Stimulated activated CD4-positive, alpha-beta T cell treated with anti-CD3 and anti-CD28 coated beads, Interleukin-4, amount 100 ng/mL, for 4 hours (primary cell): Measurements from ENCODE around the gene LYVE1.

Source experiments
- DNase-seq, 2 experiments: peaks; one replicate each; pipeline ENCODE4 v3.0.0-alpha.2; 2020

The LYVE1 gene

DNA sequence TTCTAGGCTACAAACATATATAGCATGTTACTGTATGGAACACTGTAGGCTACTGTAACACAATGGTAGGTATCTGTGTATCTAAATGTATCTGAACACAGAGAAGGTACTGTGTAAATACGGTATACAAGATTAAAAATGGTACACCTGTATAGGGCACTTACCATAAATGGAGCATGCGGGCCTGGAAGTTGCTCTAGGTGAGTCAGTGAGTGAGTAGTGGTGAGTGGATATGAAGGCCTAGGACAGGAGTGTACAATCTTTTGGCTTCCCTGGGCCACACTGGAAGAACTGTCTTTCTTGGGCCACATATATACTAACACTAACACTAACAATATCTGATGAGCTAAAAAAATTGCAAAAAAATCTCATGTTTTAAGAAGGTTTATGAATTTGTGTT lies 48.8 kb downstream of the LYVE1 start:
- no peak for DNase-seq

DNA sequence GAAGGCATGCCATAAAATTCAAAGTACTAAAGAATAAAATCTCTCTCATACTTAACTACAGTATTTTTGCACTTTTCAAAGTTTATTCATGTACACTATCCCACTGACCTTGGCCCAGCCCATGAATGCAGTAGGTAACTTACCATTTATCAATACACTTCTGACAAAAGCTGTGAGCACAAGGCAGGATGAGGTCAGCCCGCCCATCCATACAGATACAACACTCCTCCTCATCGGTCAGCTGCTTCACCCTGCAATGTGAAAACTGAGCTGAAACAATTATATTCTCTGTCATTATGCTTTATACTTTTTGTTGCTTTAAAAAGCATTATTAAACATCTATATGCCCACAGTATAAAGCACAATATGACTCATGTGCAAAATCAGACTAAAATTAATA lies 49.6 kb downstream of the LYVE1 start:
- no peak for DNase-seq

DNA sequence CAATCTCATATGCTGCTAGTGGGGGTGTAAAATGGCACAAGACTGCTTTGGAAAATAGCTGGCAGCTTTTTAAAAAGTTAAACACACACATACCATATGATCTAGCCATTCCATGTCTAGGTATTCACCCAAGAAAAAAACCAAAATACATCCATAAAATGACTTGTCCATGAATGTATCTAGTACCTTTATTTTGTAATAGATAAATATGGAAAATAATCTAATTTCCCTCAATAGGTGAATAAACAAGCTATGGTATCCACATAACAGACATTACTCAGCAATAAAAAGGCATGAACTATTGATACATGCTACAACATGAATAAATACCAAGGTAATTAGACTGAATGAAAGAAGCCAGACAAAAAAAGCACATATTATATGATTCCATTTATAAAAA lies 50.3 kb downstream of the LYVE1 start:
- DNase-seq, result no peak

GRCh38 chr11:10515418-10515817 lies 53.0 kb downstream of the LYVE1 start:
- DNase-seq, result no peak

DNA sequence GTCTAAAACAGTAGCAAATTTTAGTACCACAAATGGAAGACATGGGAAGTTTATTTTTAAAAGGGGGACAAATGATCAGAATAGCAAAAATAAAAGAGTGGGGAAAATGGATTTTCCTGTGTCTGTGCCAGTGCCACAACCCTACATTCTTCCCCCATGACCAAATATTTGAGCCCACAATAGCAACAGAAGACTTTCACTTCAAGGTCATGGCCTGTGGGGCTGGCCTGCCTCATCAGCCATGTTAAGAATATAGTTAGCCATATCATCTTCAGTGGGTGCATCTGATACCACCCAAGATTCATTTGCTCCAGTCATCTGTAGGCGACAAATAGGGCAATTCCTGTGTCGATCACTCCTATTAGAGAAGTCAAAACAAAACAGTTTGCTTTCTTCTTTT lies 53.8 kb downstream of the LYVE1 start:
- no peak for DNase-seq

DNA sequence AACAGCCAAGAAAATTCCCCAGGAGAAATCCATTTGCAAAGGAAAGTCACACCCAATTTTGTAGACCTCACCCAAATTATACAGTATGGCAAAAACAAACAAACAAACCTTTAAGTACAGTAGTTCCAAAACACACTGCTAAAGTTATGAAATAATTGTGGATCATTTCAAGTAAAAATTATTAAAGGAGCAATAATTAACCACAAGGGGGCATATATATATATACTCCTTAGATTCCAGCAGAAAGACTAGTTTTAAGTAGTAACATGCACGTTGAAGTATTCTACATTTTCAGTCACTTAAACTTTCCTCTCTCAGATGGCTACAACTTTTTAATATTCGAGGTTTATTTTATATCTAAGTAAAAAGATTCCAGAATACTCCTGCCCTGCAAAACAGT lies 54.3 kb downstream of the LYVE1 start:
- no peak for DNase-seq

DNA sequence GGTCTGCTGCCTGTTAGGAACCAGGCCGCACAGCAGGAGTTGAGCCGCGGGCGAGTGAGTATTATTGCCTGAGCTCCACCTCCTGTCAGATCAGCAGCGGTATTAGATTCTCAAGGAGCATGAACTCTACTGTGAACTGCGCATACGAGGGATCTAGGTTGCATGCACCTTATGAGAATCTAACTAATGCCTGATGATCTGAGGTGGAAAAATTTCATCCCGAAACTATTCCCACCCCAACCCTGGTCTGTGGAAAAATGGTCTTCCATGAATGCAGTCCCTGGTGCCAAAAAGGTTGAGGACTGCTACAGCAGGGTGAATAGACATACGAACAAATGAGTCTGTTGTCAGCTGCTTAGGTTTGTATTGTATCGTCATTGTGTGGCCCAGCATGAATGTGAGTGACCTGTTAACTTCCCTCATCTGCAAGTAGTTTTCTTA lies 57.3 kb downstream of the LYVE1 start:
- DNase-seq, result no peak
